GM21619 (cell line): ENCODE results near the gene ADD1.
"Not testable (repeated sequence)": the region's sequence is repeated elsewhere in the genome, so short reads cannot be mapped to it uniquely, and the experiment has no call there.

ENCODE experiments used
- ATAC-seq: cut with Tn5 transposase; IDR thresholded peaks from one replicate; pipeline ENCODE4 v1.9.1; 2021; ENCODE audit not compliant: unreplicated experiment

Gene ADD1

DNA sequence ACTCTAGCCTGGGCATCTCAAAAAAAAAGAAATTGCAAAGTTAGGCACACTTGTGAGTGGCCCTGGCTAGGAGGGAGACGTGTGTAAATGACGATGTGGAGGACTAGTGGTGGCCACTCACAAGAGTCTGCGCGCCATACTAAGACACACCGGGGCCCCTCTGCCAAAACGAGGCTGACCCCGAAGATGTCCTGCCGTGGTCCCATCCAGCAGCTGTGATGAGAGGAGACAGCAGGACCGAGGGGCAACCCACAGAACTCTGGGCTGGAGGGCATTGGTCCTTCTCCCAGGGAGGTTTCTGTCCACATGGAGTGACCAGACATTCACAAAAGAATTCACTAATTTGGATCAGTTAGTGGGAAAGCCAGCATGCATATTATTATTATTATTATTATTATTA, 72.1 kb downstream of the ADD1 start:
- ATAC-seq, result no peak

DNA sequence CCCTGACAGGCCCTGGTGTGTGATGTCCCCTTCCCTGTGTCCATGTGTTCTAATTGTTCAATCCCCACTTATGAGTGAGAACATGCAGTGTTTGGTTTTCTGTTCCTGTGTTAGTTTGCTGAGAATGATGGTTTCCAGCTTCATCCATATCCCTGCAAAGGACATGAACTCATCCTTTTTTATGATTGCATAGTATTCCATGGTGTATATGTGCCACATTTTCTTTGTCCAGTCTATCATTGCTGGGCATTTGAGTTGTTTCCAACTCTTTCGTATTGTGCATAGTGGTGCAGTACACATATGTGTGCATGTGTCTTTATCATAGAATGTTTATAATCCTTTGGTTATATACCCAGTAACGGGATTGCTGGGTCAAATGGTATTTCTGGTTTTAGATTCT, 73.1 kb downstream of the ADD1 start:
- ATAC-seq, result not testable (repeated sequence)

DNA sequence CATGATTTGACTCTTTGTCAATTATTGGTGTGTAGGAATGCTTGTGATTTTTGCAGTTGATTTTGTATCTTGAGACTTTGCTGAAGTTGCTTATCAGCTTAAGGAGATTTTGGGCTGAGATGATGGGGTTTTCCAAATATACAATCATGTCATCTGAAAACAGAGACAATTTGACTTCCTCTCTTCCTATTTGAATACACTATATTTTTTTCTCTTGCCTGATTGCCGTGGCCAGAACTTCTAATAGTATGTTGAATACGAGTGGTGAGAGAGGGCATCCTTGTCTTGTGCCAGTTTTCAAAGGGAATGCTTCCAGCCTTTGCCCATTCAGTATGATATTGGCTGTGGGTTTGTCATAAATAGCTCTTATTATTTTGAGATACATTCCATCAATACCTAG, 74.7 kb downstream of the ADD1 start:
- ATAC-seq, result not testable (repeated sequence)

DNA sequence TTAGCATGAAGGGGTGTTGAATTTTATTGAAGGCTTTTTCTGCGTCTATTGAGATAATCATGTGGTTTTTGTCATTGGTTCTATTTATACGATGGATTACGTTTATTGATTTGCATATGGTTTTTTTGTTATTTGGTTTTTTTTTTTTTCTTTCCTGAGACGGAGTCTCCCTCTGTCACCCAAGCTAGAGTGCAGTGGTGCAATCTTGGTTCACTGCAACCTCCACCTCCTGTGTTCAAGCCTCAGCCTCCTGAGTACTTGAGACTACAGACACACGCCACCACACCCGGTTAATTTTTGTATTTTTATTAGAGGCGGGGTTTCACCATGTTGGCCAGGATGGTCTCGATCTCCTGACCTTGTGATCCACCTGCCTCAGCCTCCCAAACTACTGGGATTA, 75.1 kb downstream of the ADD1 start:
- ATAC-seq, result not testable (repeated sequence)

DNA sequence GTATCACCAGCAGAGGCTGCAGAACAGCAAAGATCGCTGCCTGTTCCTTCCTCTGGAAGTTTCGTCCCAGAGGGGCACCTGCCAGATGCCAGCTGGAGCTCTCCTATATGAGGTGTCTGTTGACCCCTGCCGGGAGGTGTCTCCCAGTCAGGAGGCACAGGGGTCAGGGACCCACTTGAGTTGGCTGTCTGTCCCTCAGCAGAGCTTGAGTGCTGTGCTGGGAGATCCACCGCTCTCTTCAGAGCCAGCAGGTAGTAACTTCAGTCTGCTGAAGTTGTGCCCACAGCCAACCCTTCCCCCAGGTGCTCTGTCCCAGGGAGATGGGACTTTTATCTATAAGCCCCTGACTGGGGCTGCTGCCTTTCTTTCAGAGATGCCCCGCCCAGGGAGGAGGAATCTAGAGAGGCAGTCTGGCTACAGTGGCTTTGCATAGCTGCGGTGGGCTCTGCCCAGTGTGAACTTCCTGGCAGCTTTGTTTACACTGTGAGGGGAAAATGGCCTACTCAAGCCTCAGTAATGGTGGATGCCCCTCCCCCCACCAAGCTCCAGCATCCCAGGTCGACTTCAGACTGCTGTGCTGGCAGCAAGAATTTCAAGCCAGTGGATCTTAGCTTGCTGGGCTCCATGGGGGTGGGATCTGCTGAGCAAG, 78.9 kb downstream of the ADD1 start:
- ATAC-seq, result not testable (repeated sequence)

DNA sequence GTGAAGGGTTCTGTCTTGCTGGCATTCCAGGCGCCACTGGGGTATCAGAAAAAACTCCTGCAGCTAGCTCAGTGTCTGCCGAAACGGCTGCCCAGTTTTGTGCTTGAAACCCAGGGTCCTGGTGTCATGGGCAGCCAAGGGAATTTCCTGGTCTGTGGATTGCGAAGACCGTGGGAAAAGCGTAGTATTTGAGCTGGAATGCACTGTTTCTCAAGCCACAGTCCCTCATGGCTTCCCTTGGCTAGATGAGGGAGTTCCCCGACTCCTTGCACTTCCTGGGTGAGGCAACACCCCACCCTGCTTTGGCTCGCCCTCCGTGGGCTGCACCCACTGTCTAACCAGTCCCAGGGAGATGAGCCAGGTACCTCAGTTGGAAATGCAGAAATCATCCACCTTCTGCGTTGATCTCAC, 79.5 kb downstream of the ADD1 start:
- no peak for ATAC-seq

DNA sequence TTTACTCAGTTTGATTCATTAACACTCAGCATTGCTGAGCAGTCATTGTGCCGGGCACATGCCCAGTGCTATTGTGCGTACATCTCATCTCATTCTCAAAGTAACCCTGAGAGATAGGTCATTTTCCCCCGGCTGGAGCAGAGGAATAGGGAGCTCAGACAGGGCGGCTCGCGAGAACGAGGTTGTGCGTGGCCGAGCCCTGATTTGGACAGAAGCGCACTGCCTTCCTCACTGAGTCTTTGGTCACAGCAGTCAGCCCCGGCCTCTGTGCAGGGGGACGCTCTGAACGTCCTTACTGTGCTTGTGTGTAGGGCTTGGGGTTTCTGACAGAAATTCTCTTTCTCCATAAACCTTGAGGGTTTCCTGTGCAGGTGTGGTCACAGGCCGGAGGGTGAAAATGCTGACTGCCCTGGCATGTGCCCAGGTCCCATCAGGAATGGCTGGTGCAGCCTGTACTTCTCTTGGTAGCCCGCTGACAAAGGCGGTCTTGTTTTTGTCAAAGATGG, 80.1 kb downstream of the ADD1 start:
- ATAC-seq, result no peak

DNA sequence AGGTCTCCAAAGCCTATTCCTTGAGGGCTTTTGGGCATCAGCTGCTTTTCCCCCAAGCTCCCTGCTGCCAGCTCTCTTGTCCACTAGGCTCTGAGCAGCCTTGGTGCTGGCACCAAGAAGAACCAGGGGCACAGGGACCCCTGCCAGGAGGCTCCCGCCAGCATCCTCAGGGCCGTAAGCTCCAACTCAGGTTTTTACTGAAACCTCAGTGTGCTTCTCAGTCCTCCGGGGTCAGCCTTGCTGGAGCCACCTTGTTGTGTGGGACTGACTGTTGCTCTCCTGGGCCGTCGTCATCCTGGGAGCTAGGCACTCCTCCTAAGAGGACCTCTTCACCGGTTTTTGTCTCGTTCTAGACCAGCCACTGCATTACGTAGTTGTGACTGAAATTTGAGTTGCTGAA, 80.6 kb downstream of the ADD1 start:
- ATAC-seq, result no peak

DNA sequence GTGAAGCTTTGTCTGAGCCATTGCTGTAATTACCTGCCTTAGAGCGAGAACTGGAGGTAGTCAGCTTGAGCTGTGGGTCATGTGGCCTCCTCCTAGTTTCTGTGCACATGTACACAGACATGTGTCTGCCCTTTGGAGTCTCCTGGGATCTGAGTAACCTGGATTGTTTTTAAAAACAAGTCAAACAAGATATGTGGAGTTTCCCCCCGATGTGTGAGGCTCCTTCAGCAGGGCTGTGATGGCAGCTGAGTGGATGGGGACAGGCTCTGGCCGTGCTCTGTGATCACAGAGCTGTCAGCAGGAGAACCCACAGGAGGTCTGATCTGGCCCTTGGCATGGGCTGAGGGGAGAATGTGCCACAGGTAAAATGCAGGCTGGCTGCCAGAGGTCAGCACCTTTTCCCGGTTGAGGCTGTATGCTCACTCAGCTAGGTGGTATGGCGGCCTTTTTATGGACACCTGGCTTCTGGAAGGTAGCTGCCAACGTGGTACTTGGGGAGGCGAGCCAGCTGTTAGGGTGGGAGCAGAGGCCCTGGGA, 81.2 kb downstream of the ADD1 start:
- ATAC-seq, result no peak

DNA sequence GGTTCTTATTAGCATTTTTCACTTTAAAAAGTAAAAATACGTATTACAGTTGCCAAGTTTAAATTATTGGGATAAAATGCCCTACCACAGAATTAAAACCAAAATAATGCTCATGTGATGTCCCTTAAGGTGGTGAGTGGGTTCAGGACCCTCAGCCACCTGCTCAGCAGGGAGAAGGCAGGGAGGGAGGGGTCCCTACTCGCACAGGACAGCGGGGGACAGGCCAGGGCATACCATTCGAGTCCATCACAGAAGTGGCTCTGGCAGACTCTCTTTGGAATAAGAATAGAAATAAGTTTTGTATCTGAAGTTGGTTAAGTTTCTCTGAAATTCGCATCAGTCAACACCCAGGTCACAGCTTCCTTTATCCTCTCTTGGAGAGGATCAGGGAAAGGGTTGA, 81.9 kb downstream of the ADD1 start:
- no peak for ATAC-seq

DNA sequence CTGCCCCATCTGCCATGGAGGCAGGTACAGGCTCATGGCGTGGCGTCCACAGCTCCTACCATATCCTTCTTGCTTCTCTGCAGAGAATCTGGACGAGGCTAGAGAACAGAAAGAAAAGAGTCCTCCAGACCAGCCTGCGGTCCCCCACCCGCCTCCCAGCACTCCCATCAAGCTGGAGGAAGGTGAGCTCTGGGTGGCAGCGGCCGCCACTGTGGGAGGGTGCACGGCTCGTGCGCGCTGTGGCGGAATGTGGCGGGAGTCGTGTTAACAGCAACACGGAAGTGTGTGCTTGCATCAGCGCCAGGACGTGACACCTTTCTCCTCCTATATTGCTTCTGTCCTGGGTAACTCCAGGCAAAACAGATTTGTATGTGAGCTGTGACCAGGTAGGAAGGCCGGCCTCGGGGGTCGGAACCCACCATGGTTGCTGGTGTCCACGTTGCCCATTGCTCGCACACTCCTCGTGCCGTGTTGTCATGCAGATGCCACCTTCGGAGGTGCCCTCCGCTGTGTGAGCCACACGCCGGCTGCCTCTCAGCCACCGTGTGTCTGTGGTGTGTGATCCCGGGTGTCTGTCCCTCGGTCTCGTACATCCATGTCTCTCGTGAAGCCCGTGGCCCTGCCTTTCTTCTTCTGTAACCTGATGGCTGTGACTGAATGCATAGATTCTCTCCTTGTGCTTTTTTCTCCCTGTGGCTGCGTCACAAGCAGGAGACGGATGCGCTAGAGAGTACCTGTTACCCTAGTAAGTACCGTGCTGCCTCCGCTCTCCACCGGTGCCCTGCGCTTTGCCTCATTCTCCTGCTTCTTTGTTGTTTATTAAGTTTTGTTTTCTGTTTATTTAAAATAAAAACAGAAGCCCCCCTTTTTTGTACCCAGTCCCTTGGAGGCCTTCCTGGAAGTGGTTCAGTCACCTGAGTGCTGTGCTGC, 82.6 kb downstream of the ADD1 start:
- no peak for ATAC-seq

DNA sequence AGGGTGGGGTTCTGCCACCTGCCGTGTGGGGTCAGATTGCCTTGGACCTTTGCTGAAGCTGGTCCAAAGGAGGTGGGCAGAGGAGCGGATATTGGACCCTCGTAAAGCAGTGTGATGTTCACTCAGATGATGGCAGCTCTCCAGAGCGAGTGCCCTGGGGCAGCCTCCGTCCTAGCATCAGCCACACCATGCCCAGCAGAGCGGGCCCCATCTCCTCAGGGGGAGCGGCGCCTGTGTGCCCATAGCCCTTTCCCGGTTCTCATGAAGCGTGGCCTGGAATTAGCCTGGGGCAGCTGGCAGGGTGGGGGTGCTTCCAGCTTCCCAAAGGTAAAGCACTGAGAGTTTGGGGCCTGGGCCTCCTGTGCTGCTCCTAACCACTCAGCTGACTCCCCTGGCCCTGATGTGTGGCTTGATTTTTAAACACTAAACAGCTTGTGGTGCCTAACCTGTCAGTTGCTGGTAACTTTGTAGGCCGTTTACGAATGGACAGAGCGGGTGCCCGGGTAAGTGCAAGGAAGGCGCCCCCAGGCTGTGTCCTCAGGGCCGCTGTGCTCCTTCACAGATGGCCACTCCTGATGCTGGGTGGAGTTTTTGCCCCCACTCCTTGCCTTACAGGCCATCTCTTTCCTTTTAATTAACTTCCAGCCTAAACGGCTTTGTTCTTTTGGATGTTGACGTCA, 83.5 kb downstream of the ADD1 start:
- ATAC-seq, result no peak

DNA sequence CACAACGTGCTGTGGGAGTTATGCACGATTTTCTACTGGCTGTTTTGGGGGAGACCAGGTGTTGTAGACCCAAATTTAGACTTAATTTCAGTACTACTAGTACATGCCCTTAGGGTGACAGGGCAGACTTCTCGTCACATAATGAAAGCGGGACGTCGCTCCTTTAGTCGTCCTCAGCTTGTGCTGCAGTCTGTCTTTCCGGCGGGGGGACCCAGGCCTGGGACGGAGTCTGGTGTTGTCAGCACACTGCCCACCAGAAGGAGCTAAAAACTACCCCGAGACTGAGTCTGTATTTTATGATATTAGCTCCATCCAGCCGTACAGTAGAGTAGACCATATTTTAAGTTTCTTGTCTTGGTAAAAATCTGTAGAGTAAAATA, 84.0 kb downstream of the ADD1 start:
- ATAC-seq, result no peak

DNA sequence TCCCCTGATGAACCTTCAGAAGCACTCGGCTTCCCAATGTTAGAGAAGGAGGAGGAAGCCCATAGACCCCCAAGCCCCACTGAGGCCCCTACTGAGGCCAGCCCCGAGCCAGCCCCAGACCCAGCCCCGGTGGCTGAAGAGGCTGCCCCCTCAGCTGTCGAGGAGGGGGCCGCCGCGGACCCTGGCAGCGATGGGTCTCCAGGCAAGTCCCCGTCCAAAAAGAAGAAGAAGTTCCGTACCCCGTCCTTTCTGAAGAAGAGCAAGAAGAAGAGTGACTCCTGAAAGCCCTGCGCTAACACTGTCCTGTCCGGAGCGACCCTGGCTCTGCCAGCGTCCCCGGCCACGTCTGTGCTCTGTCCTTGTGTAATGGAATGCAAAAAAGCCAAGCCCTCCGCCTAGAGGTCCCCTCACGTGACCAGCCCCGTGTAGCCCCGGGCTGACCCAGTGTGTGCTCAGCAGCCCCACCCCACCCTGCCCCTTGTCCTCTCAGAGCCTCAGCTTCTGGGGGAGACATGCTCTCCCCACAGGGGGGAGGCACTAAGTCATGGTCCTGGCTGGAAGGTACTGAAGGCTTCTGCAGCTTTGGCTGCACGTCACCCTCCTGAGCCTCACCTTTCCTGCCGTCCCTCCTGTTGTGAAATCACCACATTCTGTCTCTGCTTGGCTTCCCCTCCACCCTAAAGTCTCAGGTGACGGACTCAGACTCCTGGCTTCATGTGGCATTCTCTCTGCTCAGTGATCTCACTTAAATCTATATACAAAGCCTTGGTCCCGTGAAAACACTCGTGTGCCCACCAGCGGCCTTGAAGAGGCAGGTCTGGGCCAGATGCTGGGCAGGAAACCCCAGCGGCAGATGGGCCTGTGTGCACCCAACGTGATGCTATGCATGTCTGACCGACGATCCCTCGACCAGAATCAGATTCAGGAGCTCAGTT, 84.9 kb downstream of the ADD1 start:
- ATAC-seq, result no peak

DNA sequence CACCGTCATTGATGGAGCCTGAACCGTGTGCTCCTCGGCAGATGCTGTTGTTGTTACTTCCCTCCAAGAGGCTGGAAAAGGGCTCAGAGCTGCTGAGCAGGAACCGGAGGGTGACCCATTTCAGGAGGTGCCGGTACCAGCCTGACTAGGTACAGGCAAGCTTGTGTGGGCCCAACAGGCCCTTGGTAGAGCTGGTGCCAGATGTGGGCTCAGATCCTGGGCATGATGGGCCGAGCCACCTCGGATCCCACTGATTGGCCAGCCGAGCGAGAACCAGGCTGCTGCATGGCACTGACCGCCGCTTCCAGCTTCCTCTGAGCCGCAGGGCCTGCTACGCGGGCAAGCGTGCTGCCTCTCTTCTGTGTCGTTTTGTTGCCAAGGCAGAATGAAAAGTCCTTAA, 85.8 kb downstream of the ADD1 start:
- ATAC-seq, result no peak

DNA sequence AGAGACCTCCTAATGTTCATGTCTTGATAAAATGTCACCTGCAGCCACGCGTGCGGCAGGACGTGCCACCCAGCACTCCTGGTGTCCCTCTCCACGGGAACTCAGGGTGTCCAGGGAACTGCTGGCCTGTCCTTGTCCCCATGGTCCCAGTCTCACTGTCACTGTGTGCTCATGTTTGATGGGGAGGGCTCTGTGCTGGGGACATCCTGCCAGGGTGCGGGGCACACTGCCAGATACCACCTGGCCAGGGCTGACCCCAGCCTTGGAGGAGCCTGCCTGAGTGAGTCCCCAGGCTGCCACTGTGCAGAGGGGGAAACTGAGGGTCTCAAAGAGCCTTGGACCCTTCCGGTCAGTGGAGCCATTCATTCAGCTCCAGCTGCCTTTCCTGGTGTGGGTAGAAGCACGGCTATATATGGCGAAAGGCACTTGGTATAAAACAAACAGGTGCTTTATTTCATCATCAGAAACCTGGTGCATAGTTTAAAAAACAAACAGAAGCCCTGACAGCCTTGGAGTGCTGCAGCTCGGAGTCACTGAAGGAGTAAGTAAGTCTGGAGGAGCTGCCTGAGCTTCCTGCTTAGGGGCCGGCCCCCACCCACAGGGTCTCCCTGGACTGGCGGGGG, 86.6 kb downstream of the ADD1 start:
- no peak for ATAC-seq

DNA sequence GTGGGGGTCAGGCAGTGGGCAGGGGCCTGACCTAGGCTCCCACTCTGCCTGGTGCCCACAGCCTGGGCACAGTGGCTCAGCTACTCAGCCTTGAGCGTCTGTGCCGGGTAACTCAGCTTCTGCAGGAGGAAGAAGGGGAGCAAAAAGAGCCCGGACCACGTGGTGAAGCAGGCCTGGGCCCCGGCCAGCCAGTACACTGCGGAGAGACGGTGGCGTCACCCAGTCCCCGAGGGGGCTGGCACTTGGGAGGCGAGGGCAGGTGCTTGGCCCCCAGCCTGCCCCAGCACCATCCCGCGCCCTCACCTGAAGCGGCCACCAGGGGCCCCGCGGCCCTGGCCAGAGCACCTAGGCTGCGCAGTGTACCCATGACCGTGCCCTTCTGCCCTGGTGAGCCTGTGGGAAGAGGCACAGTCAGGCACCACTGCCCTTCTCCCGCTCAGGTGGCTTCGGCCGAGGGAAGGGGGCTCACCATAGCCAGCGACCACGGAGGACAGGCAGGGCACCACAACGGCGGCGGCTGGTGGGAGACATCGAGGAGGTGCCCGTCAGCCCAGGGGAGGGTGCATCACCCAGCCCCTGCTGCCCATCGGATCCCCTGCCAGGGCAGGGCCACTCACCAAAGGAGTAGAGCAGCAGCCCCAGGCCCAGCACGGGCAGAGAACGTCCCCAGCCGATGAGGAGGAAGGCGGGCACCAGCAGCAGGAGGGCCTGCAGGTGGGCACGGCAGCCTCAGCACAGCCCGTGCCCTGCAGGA, 87.3 kb downstream of the ADD1 start:
- no peak for ATAC-seq

DNA sequence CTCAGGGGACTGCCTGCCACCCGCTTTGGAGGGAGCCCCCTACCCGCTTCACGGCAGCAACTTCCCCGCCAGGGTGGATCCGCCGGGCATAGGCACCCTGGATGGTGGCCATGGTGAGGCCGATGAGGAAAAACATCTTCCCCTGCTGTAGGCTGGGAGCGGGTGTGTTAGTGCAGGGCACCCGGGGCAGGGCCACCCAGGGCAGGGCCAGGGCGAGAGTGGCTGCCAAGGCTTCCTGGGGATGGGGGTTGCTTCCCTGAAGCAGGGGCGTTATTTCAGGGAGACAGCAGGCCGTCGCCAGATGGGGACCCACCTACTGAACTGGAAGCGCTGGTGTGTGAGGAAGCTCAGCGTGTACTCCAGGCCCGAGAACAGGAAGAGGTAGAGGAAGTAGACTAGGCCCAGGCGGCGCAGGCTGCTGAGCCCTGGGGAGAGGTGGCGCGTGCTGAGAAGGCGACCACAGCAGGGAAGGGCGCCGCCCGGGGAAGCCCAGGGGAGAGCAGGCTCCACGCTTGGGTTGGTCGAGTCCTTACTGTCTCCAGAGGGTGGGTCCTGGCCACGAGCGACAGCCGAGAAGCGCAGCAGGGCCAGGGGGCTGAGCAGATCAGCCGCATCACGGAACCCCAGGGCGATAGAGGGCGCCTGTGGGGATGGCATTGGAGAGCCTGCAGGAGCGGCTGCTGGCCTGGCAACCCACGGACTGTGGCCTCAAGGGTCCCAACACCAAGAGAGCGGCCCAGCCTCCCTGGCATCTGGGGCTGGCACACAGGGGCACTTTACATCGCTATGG, 88.1 kb downstream of the ADD1 start:
- peak; percentile 37 for ATAC-seq
